Adrenal gland (tissue), 12 donors: ENCODE data around the gene TMEM184B. TPM values are rescaled to one million over a fixed set of nuclear protein-coding genes. Genes with fewer than 3 reads are reported as not detected.

ENCODE experiments used
- DNase-seq, 7 donors: peaks; one replicate each; pipeline ENCODE4 v3.0.0-alpha.2; 2019 to 2020
- H3K27ac ChIP-seq, 5 donors: fragments of 200-600 bp; sonication (generic) in 4 of 5; 1 replicate in 3 of 5; 2 replicates in 2 of 5; pipeline versions ENCODE4 v1.5.1 to v1.8.0; 2016 to 2020; ENCODE audit warnings: mild to moderate bottlenecking in 1 of 5
- H3K27me3 ChIP-seq: fragments of 200-600 bp; 2 replicates; pipeline ENCODE4 v1.8.0; 2021
- H3K36me3 ChIP-seq, 2 donors: fragments of 200-600 bp; replicated peaks in 1 of 2; 1 replicate in 1 of 2; 2 replicates in 1 of 2; pipeline versions ENCODE4 v1.5.1 to v1.8.0; 2018 to 2022
- H3K4me1 ChIP-seq, 2 donors: fragments of 200-600 bp; replicated peaks in 1 of 2; 1 replicate in 1 of 2; 2 replicates in 1 of 2; pipeline versions ENCODE4 v1.5.1 to v1.8.0; 2018 to 2021
- H3K4me3 ChIP-seq, 4 donors: fragments of 200-600 bp; sonication (generic) in 3 of 4; one replicate each; pipeline ENCODE4 v1.5.1; 2016 to 2018
- H3K9me3 ChIP-seq, 3 donors: fragments of 200-600 bp; sonication (generic) in 1 of 3; replicated peaks in 1 of 3; 1 replicate in 2 of 3; 2 replicates in 1 of 3; pipeline versions ENCODE4 v1.5.1 to v1.8.0; 2016 to 2021
- CTCF ChIP-seq, 6 experiments: fragments of 450-650 bp in 4 of 6; fragments of 200-600 bp in 2 of 6; sonication (generic) in 1 of 6; IDR thresholded peaks; 1 replicate in 5 of 6; 2 replicates in 1 of 6; pipeline versions ENCODE4 v1.5.1 to v1.8.0; 2016 to 2021; ENCODE audit warnings: antibody characterized with exemption in 6 of 6, mild to moderate bottlenecking in 2 of 6, moderate library complexity in 1 of 6
- POLR2A ChIP-seq, 2 donors: fragments of 450-650 bp; IDR thresholded peaks; one replicate each; pipeline ENCODE4 v1.6.1; 2017; ENCODE audit warnings: antibody characterized with exemption in 2 of 2, mild to moderate bottlenecking in 2 of 2, moderate library complexity in 1 of 2
- WGBS, 4 donors: extraction: QIAGEN DNeasy Blood & Tissue Kit in 2 of 4; methylation state at CpG; one replicate each; pipeline versions ENCODE4 v1.1.5 to v1.1.7; 2013 to 2017; 5-methylcytosine and 5-hydroxymethylcytosine counted together
- intact Hi-C, 2 donors: fragments of 100-400 bp; cut with DNase I; formaldehyde crosslinking; loops; one replicate each; pipeline versions ENCODE4 v1.14.1 to v1.15.0; 2022 to 2023
- polyA plus RNA-seq, 3 donors: library from polyadenylated mRNA; stranded (reverse); fragments of 200-250 nt in 2 of 3; fragments of 350-450 nt in 1 of 3; fragmentation: Illumina TruSeq in 1 of 3; extraction: RNeasy Lipid Tissue Mini Kit (QIAGEN cat#74804) in 1 of 3; gene quantifications; one replicate each; pipeline ENCODE4 v1.2.3, GENCODE V29; 2013 to 2014
- total RNA-seq, 9 donors: library from RNA; depleted of rRNA in 4 of 9; stranded (reverse); fragments of >200 nt in 4 of 9; fragments of 120-200 nt in 1 of 9; fragmentation: NEBNext Ultra II Directional in 1 of 9; extraction: Animal tissue kit (Norgen Biotek cat#: 25700) in 1 of 9; gene quantifications; one replicate each; pipeline versions ENCODE4 v1.1.0 to v1.2.4, GENCODE V29; 2013 to 2023
- donor health status: healthy with polysubstance abuse.
- donor health status: Bipolar disorder and iron deficiency.
- donor health status: DM: yes; HTN: yes; CAD: no.
- donor health status: DM: no; HTN: no; CAD: no.
- donor health status: DM: no; HTN: no; CAD: no.
- donor health status: DM: yes; HTN: yes; CAD: no.

The TMEM184B gene
- total and polyA plus RNA-seq, 12 donors = 7.1 to 107 (median 43.8) TPM

- Histone ChIP-seq H3K27ac (no peak overlapping the region), H3K9me3 (no peaks in the 10 kb centered on the region), H3K4me3 (no peak overlapping the region), H3K27me3 (no peaks in the 10 kb centered on the region), H3K4me1 (peaks cover 5 to 15% of the 10 kb centered on the region in 2 donors), H3K36me3 (no peaks in the 10 kb centered on the region)
- no peak for TF ChIP-seq CTCF (IDR thresholded peaks at IDR 0.05)
- TF ChIP-seq POLR2A (IDR thresholded peaks at IDR 0.05) = no peak
- DNase-seq = no peak
- 91 to 96% (median 95%) methylated on average over 7 of the region's 7 CpGs for WGBS, 4 donors
- intact Hi-C loops = no loop called here
These were observed 61.3 kb downstream of the TMEM184B start for GRCh38 chr22:38211556-38211955.

DNA sequence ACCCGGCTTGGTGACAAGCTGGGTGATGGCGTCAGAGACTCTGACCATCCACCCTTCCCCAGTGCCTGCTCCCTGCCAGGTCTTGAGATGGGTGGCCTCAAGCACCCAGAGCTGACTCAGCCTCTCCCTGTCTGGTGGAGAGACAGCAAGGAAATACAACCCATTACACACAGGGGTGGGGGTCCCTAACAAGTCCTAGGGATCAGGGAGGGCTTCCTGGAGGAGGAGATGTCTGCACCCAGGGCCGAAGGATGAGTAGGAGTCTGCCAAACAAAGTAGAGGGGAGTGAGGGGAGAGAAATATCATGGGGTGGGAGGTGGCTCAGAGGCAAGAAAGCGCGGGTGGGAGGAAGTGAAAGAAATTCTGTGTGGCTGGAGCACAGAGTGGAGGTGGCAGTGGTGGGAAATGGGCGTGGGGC is 64.2 kb downstream of the TMEM184B start:
- Histone ChIP-seq H3K27me3 (no peaks in the 10 kb centered on the region), H3K36me3 (no peaks in the 10 kb centered on the region), H3K4me1 (peaks cover 0 to 11% of the 10 kb centered on the region in 2 donors), H3K9me3 (no peaks in the 10 kb centered on the region), H3K4me3 (no peak overlapping the region), H3K27ac (no peak overlapping the region)
- DNase-seq = no peak
- TF ChIP-seq POLR2A (IDR thresholded peaks at IDR 0.05) (no peak), CTCF (IDR thresholded peaks at IDR 0.05) (no peak)
- WGBS, 4 donors = 66 to 95% (median 77%) methylated on average over 4 to 6 of the region's 6 CpGs
- intact Hi-C loops = no loop called here

DNA sequence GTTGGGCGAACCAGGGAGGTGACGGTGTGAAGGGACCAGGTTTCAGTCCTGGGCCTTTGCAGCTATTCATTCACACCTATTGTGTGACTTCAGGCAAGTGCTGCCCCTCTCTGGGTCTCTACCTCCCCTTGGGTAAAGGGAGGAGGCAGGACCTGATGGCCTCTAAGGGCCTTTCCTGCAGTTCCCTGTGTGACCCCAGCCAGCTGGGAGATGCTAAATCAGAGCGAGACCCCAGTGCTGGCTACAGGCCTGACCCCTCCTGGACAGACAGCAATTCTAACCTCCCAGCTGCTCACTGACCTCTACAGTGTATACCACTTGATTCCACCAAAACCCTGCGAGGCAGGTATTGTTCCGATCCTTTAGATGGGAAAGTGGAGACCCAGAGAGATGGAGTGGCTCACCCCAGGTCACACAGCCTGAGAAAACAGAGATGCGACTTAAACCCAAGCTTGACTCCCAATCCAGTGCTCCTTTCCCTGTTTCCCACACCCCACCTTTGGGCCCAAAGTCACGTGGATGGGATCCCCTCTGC is 64.8 kb downstream of the TMEM184B start:
- Histone ChIP-seq H3K27ac (no peak overlapping the region), H3K4me3 (no peak overlapping the region), H3K9me3 (no peaks in the 10 kb centered on the region), H3K27me3 (no peaks in the 10 kb centered on the region), H3K4me1 (peaks cover 0 to 15% of the 10 kb centered on the region in 2 donors), H3K36me3 (no peaks in the 10 kb centered on the region)
- intact Hi-C loops = no loop called here
- DNase-seq = no peak
- 92 to 95% (median 93%) methylated on average over 7 of the region's 7 CpGs for WGBS, 4 donors
- no peak for TF ChIP-seq CTCF (IDR thresholded peaks at IDR 0.05)
- no peak for TF ChIP-seq POLR2A (IDR thresholded peaks at IDR 0.05)

DNA sequence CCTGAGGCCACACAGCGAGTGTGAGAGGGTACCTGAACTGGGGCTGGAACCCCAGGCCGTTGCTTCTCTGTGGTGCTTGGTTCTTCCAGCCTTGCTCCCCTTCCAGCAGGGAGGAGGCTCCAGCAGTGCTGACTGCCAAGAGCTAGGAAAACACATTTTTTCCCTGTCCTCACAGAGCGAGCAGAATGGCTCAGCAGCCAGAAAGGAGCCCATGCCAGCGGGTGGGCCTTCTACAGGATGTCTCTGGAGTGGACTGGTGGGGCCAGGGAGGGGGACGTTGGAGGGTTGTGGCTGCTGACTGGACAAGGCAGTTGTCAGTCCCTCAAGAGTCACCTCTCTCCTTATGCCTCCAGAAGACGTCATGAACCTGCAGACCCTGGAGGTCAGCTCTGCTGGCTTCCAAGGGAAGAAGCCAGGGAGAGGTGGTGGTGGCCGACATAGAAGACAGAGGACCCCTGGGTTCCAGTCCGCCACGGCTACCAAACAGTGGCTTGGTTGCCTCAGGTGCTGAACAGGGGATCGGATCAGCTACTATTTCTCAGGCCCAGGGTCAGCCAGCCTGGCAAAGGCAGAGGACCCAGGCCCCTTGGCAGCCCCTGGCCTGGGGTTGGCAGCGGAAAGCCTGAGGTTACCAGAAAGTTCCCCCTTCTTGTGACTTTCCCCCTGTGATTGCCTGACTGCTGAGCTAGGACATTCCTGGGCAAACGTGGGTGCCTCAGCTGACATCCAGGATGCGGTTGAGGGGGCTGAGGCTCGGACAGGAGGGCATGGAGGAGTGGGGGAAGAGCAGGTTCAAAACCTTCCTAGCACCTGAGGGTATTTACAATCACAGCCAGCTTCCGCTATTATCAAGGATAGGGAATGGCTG is 67.3 kb downstream of the TMEM184B start:
- DNase-seq = peak in 6 of 7 donors; percentile 37 to 77 (median 58)
- H3K4me3 ChIP-seq = no peak overlapping the region
- intact Hi-C loops = no loop called here
- TF ChIP-seq POLR2A (IDR thresholded peaks at IDR 0.05) (no peak), CTCF (IDR thresholded peaks at IDR 0.05) (no peak)
- peak overlapping the region in 3 of 5 donors; percentile 9 to 99 (median 98) for H3K27ac ChIP-seq
- H3K4me1 ChIP-seq = peaks cover 0 to 15% of the 10 kb centered on the region in 2 donors
- no peaks in the 10 kb centered on the region for H3K9me3 ChIP-seq
- no peaks in the 10 kb centered on the region for H3K27me3 ChIP-seq
- H3K36me3 ChIP-seq = no peaks in the 10 kb centered on the region
- 75 to 80% (median 78%) methylated on average over 12 to 15 of the region's 15 CpGs for WGBS, 4 donors
